Measurements from ENCODE around the gene SOWAHB. TPM values are rescaled to one million over a fixed set of nuclear protein-coding genes. Genes with fewer than 3 reads are reported as not detected.
"Not testable (repeated sequence)": the region's sequence is repeated elsewhere in the genome, so short reads cannot be mapped to it uniquely, and the experiment has no call there.

SOWAHB gene
- total and polyA plus RNA-seq, 8 donors = 0.53 to 4.2 (median 2.5) TPM

DNA sequence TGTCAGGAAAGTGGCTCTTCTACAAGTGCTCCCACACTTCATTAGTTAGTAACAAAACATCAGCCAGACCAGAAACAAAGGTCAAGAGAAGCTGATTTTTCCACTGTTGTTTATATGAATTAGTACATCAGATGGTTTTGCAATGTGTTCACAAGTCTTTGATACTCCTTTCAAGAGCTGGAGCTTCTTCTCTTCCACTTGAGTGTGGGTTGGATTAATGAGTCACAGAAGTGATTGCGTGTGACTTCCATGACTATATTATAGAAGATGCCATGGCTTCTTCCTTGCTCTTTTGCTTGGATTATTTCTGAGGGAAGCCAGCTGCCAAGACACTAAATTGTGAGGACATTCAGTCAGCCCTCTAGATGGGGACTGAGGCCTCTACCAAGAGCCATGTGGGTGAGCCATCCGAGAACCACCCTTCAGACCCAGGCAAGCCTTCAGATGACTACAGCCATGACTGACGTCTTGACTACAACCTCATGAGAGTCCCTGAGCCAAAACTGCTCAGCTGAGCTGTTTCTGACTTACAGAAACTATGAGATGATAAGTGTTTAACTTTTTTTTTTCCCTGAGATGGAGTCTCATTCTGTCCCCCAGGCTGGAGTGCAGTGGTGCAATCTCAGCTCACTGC, 18.1 kb downstream of the SOWAHB start:
- H3K4me3 ChIP-seq = no peak overlapping the region
- ATAC-seq (no peak), FAIRE-seq (no peak), DNase-seq (no peak)
- no peaks in the 10 kb centered on the region for H3K36me3 ChIP-seq
- no peaks in the 10 kb centered on the region for H3K9me3 ChIP-seq
- peaks cover 0 to 5% (median 0%) of the 10 kb centered on the region in 3 donors for H3K4me1 ChIP-seq
- intact Hi-C loops (cut with DNase I) = no loop called here
- H3K27ac ChIP-seq = no peak overlapping the region
- no peaks in the 10 kb centered on the region for H3K27me3 ChIP-seq
- no peak for TF ChIP-seq CTCF (IDR thresholded peaks at IDR 0.05)
- WGBS, 2 donors = 87 to 88% methylated on average over 3 of the region's 3 CpGs

- not testable (repeated sequence) for H3K4me3 ChIP-seq, ATAC-seq
- 75 to 94% methylated on average over 3 of the region's 3 CpGs for WGBS, 2 donors
These were observed 19.2 kb downstream of the SOWAHB start for GRCh38 chr4:76878641-76879165.

GRCh38 chr4:76874176-76874575, 23.8 kb downstream of the SOWAHB start:
- Histone ChIP-seq H3K4me3 (no peak overlapping the region), H3K36me3 (no peaks in the 10 kb centered on the region), H3K4me1 (no peaks in the 10 kb centered on the region), H3K27ac (no peak overlapping the region), H3K27me3 (no peaks in the 10 kb centered on the region), H3K9me3 (no peaks in the 10 kb centered on the region)
- TF ChIP-seq CTCF (IDR thresholded peaks at IDR 0.05) = no peak
- intact Hi-C loops (cut with DNase I) = no loop called here
- ATAC-seq (no peak), DNase-seq (no peak), FAIRE-seq (no peak)
- 88 to 90% methylated on average over 4 of the region's 4 CpGs for WGBS, 2 donors

More at GRCh38 chr4:76878641-76879165, 19.2 kb downstream of the SOWAHB start:
- intact Hi-C loops (cut with DNase I); FAIRE-seq; DNase-seq; H3K27ac ChIP-seq; H3K4me1 ChIP-seq; H3K27me3 ChIP-seq; H3K9me3 ChIP-seq; H3K36me3 ChIP-seq: not testable (repeated sequence)

GRCh38 chr4:76873495-76873894, 24.4 kb downstream of the SOWAHB start:
- Histone ChIP-seq H3K4me3 (no peak overlapping the region), H3K36me3 (no peaks in the 10 kb centered on the region), H3K27me3 (no peaks in the 10 kb centered on the region), H3K9me3 (no peaks in the 10 kb centered on the region), H3K27ac (no peak overlapping the region), H3K4me1 (no peaks in the 10 kb centered on the region)
- no peak for DNase-seq
- WGBS, 2 donors = 52 to 79% methylated on average over 1 of the region's 1 CpG
- no peak for TF ChIP-seq CTCF (IDR thresholded peaks at IDR 0.05)
- ATAC-seq = no peak
- FAIRE-seq = no peak
- intact Hi-C loops (cut with DNase I) = no loop called here

DNA sequence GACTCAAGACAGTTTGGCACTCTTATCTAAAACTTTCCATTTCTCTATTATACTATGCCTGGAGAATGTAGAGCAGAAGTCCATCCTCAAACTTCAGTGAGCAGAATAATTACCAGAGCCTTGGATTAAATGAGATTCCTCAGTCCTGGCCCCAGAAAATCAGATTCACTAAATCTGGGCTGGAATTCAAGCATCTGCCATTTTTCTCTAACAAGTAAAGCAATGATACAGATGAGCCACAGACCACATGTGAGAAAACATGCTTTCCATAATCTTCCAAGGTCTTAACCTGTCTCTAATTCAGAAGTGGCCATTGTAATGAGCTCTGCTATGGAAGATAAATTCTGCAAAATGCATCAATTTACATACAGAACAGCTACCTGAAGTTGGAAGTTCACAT, 25.4 kb downstream of the SOWAHB start:
- no peak for DNase-seq
- Histone ChIP-seq H3K4me3 (no peak overlapping the region), H3K27ac (no peak overlapping the region), H3K36me3 (no peaks in the 10 kb centered on the region), H3K9me3 (no peaks in the 10 kb centered on the region), H3K27me3 (no peaks in the 10 kb centered on the region), H3K4me1 (no peaks in the 10 kb centered on the region)
- intact Hi-C loops (cut with DNase I) = no loop called here
- no peak for FAIRE-seq
- ATAC-seq = no peak
- TF ChIP-seq CTCF (IDR thresholded peaks at IDR 0.05) = no peak

DNA sequence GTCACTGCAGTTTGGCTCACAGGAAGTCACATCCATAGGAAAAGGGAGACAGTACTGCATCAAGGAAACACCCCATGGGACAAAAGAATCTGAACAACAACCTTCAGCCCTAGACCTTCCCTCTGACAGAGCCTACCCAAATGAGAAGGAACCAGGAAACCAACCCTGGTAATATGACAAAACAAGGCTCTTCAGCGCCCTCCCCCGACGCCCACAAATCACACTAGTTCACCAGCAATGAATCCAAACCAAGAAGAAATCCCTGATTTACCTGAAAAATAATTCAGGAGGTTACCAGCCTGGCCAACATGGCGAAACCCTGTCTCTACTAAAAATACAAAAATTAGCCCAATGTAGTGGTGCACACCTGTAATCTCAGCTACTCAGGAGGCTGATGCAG, 29.2 kb downstream of the SOWAHB start:
- WGBS, 2 donors = 90 to 91% methylated on average over 4 of the region's 4 CpGs
- H3K4me1 ChIP-seq; ATAC-seq; FAIRE-seq; H3K9me3 ChIP-seq; DNase-seq; H3K27me3 ChIP-seq; H3K4me3 ChIP-seq; H3K27ac ChIP-seq; H3K36me3 ChIP-seq; intact Hi-C loops (cut with DNase I): not testable (repeated sequence)
